Muscle of leg (tissue), 11 donors: ENCODE data around the gene GJA1. TPM values are rescaled to one million over a fixed set of nuclear protein-coding genes. Genes with fewer than 3 reads are reported as not detected.

Experiments used
- DNase-seq: peaks from one replicate; pipeline ENCODE4 v3.0.0; 2013
- H3K27ac ChIP-seq: one replicate; pipeline ENCODE4 v1.5.1; 2013; ENCODE audit warnings: mild to moderate bottlenecking, low read length, control low read depth
- H3K27me3 ChIP-seq: one replicate; pipeline ENCODE4 v1.6.1; 2013; ENCODE audit warnings: low read length; ENCODE audit not compliant: control insufficient read depth, insufficient read depth
- H3K36me3 ChIP-seq: one replicate; pipeline ENCODE4 v1.6.1; 2013; ENCODE audit warnings: low read length; ENCODE audit not compliant: control insufficient read depth, insufficient read depth
- H3K4me1 ChIP-seq: one replicate; pipeline ENCODE4 v1.6.1; 2013; ENCODE audit warnings: low read length; ENCODE audit not compliant: control insufficient read depth, insufficient read depth
- H3K4me3 ChIP-seq: one replicate; pipeline ENCODE4 v1.5.1; 2013; ENCODE audit warnings: low read length, control low read depth
- H3K9me3 ChIP-seq: replicated peaks from 2 replicates; pipeline ENCODE4 v1.6.1; 2013; ENCODE audit warnings: low read depth, low read length; ENCODE audit not compliant: control insufficient read depth
- WGBS: methylation state at CpG from one replicate; pipeline ENCODE4 v1.1.5; 2013; ENCODE audit warnings: missing lambda C conversion rate; ENCODE audit not compliant: insufficient coverage; 5-methylcytosine and 5-hydroxymethylcytosine counted together
- polyA plus RNA-seq, 8 donors: library from polyadenylated mRNA; unstranded; fragments of 120-200 nt; gene quantifications; one replicate each; pipeline versions ENCODE4 v1.2.1 to v1.2.3, GENCODE V29; 2013; ENCODE audit warnings: inconsistent platforms in 1 of 8, low replicate concordance in 1 of 8; ENCODE audit not compliant: insufficient read length in 8 of 8, insufficient read depth in 1 of 8
- total RNA-seq: library from RNA; stranded (reverse); fragments of 120-200 nt; gene quantifications from one replicate; pipeline ENCODE4 v1.2.4, GENCODE V29; 2013

Gene GJA1
- total and polyA plus RNA-seq, 9 donors: 40.4 to 126 (median 63.8) TPM

DNA sequence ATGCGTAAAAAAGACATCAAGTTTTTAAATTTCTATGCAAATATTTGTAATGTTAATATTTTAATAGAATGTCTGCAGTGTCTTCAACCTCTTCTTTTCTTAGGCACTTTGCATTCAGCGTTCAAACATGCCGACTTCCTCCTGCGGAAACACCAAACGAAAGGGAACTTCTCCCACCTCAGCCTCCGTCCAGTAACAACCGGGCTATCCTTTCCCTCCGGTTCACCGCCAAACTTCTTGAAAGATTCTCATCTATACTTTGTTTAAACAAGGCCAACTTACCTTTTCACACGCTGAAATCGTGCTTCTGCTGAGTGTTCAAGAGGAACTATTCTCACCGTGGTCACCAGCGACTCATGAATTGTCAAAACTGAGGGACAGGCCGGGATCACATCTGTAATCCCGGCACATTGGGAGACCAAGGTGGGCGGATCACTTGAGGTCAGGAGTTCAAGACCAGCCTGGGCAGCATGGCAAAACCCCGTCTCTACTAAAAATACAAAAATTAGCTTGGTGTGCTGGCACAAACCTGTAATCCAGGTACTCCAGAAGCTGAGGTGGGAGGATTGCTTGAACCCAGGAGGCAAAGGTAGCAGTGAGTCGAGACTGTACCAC lies 44.8 kb downstream of the GJA1 start:
- H3K9me3 ChIP-seq: no peaks in the 10 kb centered on the region
- WGBS: 89% methylated on average over 16 of the region's 18 CpGs
- no peaks in the 10 kb centered on the region for H3K4me1 ChIP-seq
- DNase-seq: no peak
- no peak overlapping the region for H3K27ac ChIP-seq
- no peak overlapping the region for H3K4me3 ChIP-seq
- H3K36me3 ChIP-seq: no peaks in the 10 kb centered on the region
- no peaks in the 10 kb centered on the region for H3K27me3 ChIP-seq

DNA sequence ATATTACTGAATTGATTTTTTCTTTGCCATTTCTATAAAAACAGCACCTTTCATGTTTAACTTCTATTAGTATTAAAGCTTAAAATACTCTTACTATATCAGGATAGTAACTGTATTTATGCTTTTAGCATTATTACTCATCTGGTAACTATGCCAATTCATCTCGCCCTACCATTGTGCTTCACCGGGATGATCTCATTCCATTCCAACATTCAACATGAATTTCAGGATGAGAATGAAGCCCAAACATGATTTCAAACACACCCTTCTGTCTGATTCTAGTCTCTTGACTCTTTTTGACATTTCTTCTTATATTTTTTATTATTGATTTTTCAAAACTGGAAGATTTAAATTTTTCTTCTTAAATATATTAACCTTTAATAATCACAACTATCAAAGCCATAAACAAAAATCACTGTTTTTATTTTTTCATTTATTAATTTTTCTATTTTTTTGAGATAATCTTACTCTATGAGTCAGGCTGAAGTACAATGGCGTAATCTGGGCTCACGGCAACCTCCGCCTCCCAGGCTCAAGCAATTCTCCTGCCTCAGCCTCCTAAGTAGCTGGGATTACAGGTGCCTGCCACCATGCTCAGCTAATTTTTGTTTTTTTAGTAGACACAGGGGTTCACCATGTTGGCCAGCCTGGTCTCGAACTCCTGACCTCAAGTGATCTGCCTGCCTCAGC lies 46.7 kb downstream of the GJA1 start:
- no peak overlapping the region for H3K4me3 ChIP-seq
- H3K27me3 ChIP-seq: no peaks in the 10 kb centered on the region
- H3K4me1 ChIP-seq: no peaks in the 10 kb centered on the region
- no peaks in the 10 kb centered on the region for H3K36me3 ChIP-seq
- WGBS: 100% methylated on average over 1 of the region's 6 CpGs
- peak; percentile 42 for DNase-seq
- no peaks in the 10 kb centered on the region for H3K9me3 ChIP-seq
- H3K27ac ChIP-seq: no peak overlapping the region

- H3K27me3 ChIP-seq: no peaks in the 10 kb centered on the region
- H3K4me1 ChIP-seq: no peaks in the 10 kb centered on the region
- no peak overlapping the region for H3K4me3 ChIP-seq
- no peak for DNase-seq
- no peak overlapping the region for H3K27ac ChIP-seq
- no peaks in the 10 kb centered on the region for H3K36me3 ChIP-seq
- H3K9me3 ChIP-seq: no peaks in the 10 kb centered on the region
Observed at GRCh38 chr6:121482751-121483150, 47.3 kb downstream of the GJA1 start.

DNA sequence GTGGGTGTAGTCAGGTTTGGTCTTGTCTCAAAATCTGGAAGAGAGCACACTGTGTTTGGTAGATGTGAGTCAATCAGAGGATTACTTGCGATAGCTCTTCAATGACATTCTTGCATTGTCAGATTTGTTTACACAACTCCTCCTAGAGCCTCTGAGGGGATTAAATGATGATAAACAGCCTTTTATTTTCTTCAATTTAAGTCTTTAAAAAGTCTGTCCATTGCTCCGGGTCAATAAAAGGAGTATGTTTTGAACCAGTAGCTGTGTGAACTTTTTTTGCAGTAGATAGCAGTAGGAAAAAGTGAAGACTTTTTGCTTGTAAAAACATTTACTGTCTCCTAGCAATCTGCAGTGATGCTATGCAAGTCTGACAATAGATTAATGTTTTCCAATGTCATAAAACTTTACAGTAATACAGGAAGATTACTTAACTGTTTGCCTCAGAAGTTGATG lies 49.9 kb downstream of the GJA1 start:
- DNase-seq: peak; percentile 83
- Histone ChIP-seq H3K36me3 (no peaks in the 10 kb centered on the region), H3K27ac (no peak overlapping the region), H3K9me3 (no peaks in the 10 kb centered on the region), H3K27me3 (no peaks in the 10 kb centered on the region), H3K4me3 (no peak overlapping the region), H3K4me1 (no peaks in the 10 kb centered on the region)
- no CpG with 5 or more reads among the region's 2 CpGs for WGBS

- Histone ChIP-seq H3K27ac (no peak overlapping the region), H3K4me1 (no peaks in the 10 kb centered on the region), H3K36me3 (no peaks in the 10 kb centered on the region), H3K9me3 (no peaks in the 10 kb centered on the region), H3K4me3 (no peak overlapping the region), H3K27me3 (no peaks in the 10 kb centered on the region)
- 89% methylated on average over 1 of the region's 1 CpG for WGBS
- no peak for DNase-seq
Observed at GRCh38 chr6:121491576-121491975, 56.1 kb downstream of the GJA1 start.

GRCh38 chr6:121492536-121492935 lies 57.1 kb downstream of the GJA1 start:
- Histone ChIP-seq H3K27me3 (no peaks in the 10 kb centered on the region), H3K4me3 (no peak overlapping the region), H3K4me1 (no peaks in the 10 kb centered on the region), H3K9me3 (no peaks in the 10 kb centered on the region), H3K36me3 (no peaks in the 10 kb centered on the region), H3K27ac (no peak overlapping the region)
- WGBS: no CpG with 5 or more reads among the region's 1 CpG
- no peak for DNase-seq

DNA sequence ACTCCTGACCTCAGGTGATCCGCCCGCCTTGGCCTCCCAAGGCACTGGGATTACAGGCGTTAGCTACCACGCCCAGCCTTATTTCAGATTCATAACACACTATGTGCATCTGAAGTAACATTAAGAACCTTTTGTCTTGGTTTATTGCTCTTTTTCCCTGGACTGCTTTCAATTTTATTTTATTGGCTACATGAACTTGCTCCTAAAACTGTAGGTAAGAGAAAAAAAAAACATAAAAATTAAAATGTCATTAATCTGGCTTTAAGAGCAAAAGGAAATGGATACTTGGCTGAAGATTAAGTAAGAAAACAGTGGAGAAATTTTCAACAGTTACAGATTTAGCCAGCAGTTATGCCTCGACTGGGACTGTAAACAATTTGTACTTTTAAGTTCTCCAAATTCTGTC lies 62.5 kb downstream of the GJA1 start:
- H3K27me3 ChIP-seq: no peaks in the 10 kb centered on the region
- H3K27ac ChIP-seq: no peak overlapping the region
- WGBS: no CpG with 5 or more reads among the region's 5 CpGs
- H3K4me1 ChIP-seq: no peaks in the 10 kb centered on the region
- DNase-seq: peak; percentile 63
- H3K9me3 ChIP-seq: no peaks in the 10 kb centered on the region
- H3K36me3 ChIP-seq: no peaks in the 10 kb centered on the region
- no peak overlapping the region for H3K4me3 ChIP-seq

GRCh38 chr6:121498481-121499276 lies 63.2 kb downstream of the GJA1 start:
- Histone ChIP-seq H3K4me1 (no peaks in the 10 kb centered on the region), H3K27ac (no peak overlapping the region)
- 100% methylated on average over 1 of the region's 12 CpGs for WGBS

More at GRCh38 chr6:121498481-121499276, 63.2 kb downstream of the GJA1 start:
- no peak for DNase-seq
- Histone ChIP-seq H3K27me3 (no peaks in the 10 kb centered on the region), H3K36me3 (no peaks in the 10 kb centered on the region), H3K4me3 (no peak overlapping the region), H3K9me3 (no peaks in the 10 kb centered on the region)
